A549 (cell line): ENCODE data around the gene HES1. TPM values are rescaled to one million over a fixed set of nuclear protein-coding genes. Genes with fewer than 3 reads are reported as not detected.

Experiments
- ATAC-seq, 2 experiments: fragments of 200-7000 bp in 1 of 2; fragments of >200 bp in 1 of 2; cut with Nextera tagmentation in 1 of 2; cut with Tn5 transposase in 1 of 2; 3 replicates each; pipeline versions ENCODE4 v1.8.0 to v1.9.1; 2018 to 2020; ENCODE audit warnings: mild to moderate bottlenecking in 1 of 2, moderate library complexity in 1 of 2
- CTCF ChIA-PET: fragments of 300-600 bp; sonication (Branson Sonifier 250); formaldehyde crosslinking; extraction: SDS; loops from one replicate; lab custom pipeline; 2021; ENCODE audit warnings: antibody characterized with exemption, inconsistent platforms; lab: Yijun Ruan, JAX
- POLR2A ChIA-PET: fragments of 350-600 bp; formaldehyde crosslinking; extraction: SDS; loops from one replicate; lab custom pipeline; 2021; ENCODE audit warnings: antibody characterized with exemption, inconsistent platforms; lab: Yijun Ruan, JAX
- DNase-seq, 2 experiments: peaks; one replicate each; pipeline versions ENCODE4 v3.0.0 to v3.0.0-alpha.2; 2011 to 2016; ENCODE audit warnings: low read depth in 1 of 2, low spot score in 1 of 2
- FAIRE-seq: peaks from 2 replicates; lab custom pipeline; 2011; peaks lifted over from hg19 to GRCh38; lab: Jason Lieb, UNC
- H3K27ac ChIP-seq, 2 experiments: fragments of >200 bp; sonication (Bioruptor Twin); formaldehyde crosslinking; 3 replicates each; pipeline ENCODE4 v1.5.1; 2016 to 2017
- H3K4me1 ChIP-seq: fragments of >200 bp; sonication (Bioruptor Twin); formaldehyde crosslinking; 3 replicates; pipeline ENCODE4 v1.6.1; 2016
- H3K4me2 ChIP-seq: fragments of >200 bp; sonication (Bioruptor Twin); formaldehyde crosslinking; 3 replicates; pipeline ENCODE4 v1.6.1; 2016
- H3K4me3 ChIP-seq: fragments of >200 bp; sonication (Bioruptor Twin); formaldehyde crosslinking; 3 replicates; pipeline ENCODE4 v1.5.1; 2016
- H3K9me3 ChIP-seq: fragments of >200 bp; sonication (Bioruptor Twin); formaldehyde crosslinking; 3 replicates; pipeline ENCODE4 v1.6.1; 2016
- BHLHE40 ChIP-seq: IDR thresholded peaks from 2 replicates; pipeline ENCODE4 v1.6.1; 2012; ENCODE audit warnings: low read depth, low read length, inconsistent platforms
- CBX2 ChIP-seq: fragments of 200-600 bp; sonication (generic); IDR thresholded peaks from 2 replicates; pipeline ENCODE4 v1.6.1; 2016; ENCODE audit warnings: low read depth, mild to moderate bottlenecking, borderline replicate concordance
- CHD2 ChIP-seq: fragments of 150-350 bp; IDR thresholded peaks from 2 replicates; pipeline ENCODE4 v1.6.1; 2014; ENCODE audit warnings: low read length; ENCODE audit not compliant: partially characterized antibody
- EHF ChIP-seq: fragments of 250-450 bp; sonication (Bioruptor Pico); IDR thresholded peaks from 2 replicates; pipeline ENCODE4 v1.5.0; 2020; ENCODE audit warnings: mild to moderate bottlenecking
- EHMT2 ChIP-seq: fragments of 200-600 bp; sonication (generic); IDR thresholded peaks from 2 replicates; pipeline ENCODE4 v1.6.1; 2016; ENCODE audit warnings: antibody characterized with exemption, low read depth, mild to moderate bottlenecking, moderate library complexity
- EP300 ChIP-seq, 2 experiments: fragments of >200 bp; sonication (Bioruptor Twin); formaldehyde crosslinking; IDR thresholded peaks; 2 replicates in 1 of 2; 3 replicates in 1 of 2; pipeline ENCODE4 v1.6.1; 2016 to 2017
- ESRRA ChIP-seq: fragments of 150-350 bp; IDR thresholded peaks from 2 replicates; pipeline ENCODE4 v1.6.1; 2014; ENCODE audit warnings: mild to moderate bottlenecking, low read length, borderline replicate concordance
- FOSB ChIP-seq: fragments of 250-450 bp; sonication (Bioruptor Pico); IDR thresholded peaks from 2 replicates; pipeline ENCODE4 v1.5.0; 2020; ENCODE audit warnings: mild to moderate bottlenecking, moderate library complexity
- FOXS1 ChIP-seq: fragments of 250-450 bp; sonication (Bioruptor Pico); IDR thresholded peaks from 2 replicates; pipeline ENCODE4 v1.5.0; 2020; ENCODE audit warnings: mild to moderate bottlenecking, moderate library complexity
- HDAC2 ChIP-seq: fragments of 200-600 bp; sonication (generic); IDR thresholded peaks from 2 replicates; pipeline ENCODE4 v1.6.1; 2016
- HES2 ChIP-seq: fragments of >200 bp; sonication (Bioruptor Twin); formaldehyde crosslinking; IDR thresholded peaks from 2 replicates; pipeline ENCODE4 v1.6.1; 2016
- HOXA7 ChIP-seq: fragments of 250-450 bp; sonication (Bioruptor Pico); IDR thresholded peaks from 2 replicates; pipeline ENCODE4 v1.5.0; 2020; ENCODE audit warnings: mild to moderate bottlenecking, moderate library complexity
- JUN ChIP-seq, 2 experiments: fragments of >200 bp; sonication (Bioruptor Twin); formaldehyde crosslinking; IDR thresholded peaks; 2 replicates in 1 of 2; 3 replicates in 1 of 2; pipeline ENCODE4 v1.6.1; 2016 to 2017
- KDM1A ChIP-seq: fragments of 200-600 bp; sonication (generic); IDR thresholded peaks from 2 replicates; pipeline ENCODE4 v1.6.1; 2016; ENCODE audit warnings: low read depth, mild to moderate bottlenecking
- MAFK ChIP-seq: fragments of 450-650 bp; IDR thresholded peaks from 2 replicates; pipeline ENCODE4 v1.6.1; 2014; ENCODE audit not compliant: partially characterized antibody
- MAZ ChIP-seq: fragments of 150-350 bp; IDR thresholded peaks from 2 replicates; pipeline ENCODE4 v1.6.1; 2014; ENCODE audit warnings: antibody characterized with exemption, low read depth, low read length, borderline replicate concordance
- MYC ChIP-seq: IDR thresholded peaks from 2 replicates; pipeline ENCODE4 v1.6.1; 2012; ENCODE audit warnings: mild to moderate bottlenecking, inconsistent platforms, low read length, improper control_type of control experiment, borderline replicate concordance
- NPAS2 ChIP-seq: fragments of 250-450 bp; sonication (Bioruptor Pico); IDR thresholded peaks from 2 replicates; pipeline ENCODE4 v1.8.0; 2022; ENCODE audit warnings: mild to moderate bottlenecking, moderate library complexity, borderline replicate concordance
- NR3C1 ChIP-seq: fragments of >200 bp; sonication (Bioruptor Twin); formaldehyde crosslinking; IDR thresholded peaks from 3 replicates; pipeline ENCODE4 v1.6.1; 2017
- POLR2A ChIP-seq: IDR thresholded peaks from 2 replicates; pipeline ENCODE4 v1.6.1; 2012; ENCODE audit warnings: mild to moderate bottlenecking, low read length
- RARB ChIP-seq: fragments of 250-450 bp; sonication (Bioruptor Pico); IDR thresholded peaks from 2 replicates; pipeline ENCODE4 v1.8.0; 2021; ENCODE audit warnings: mild to moderate bottlenecking, moderate library complexity
- RCOR1 ChIP-seq: fragments of 150-350 bp; IDR thresholded peaks from 2 replicates; pipeline ENCODE4 v1.6.1; 2014; ENCODE audit warnings: antibody characterized with exemption, low read length, low read depth
- REST ChIP-seq: fragments of 200-600 bp; sonication (generic); IDR thresholded peaks from 2 replicates; pipeline ENCODE4 v1.6.1; 2016; ENCODE audit warnings: antibody characterized with exemption, mild to moderate bottlenecking, moderate library complexity
- RFX5 ChIP-seq: fragments of 450-650 bp; IDR thresholded peaks from 2 replicates; pipeline ENCODE4 v1.7.1; 2014; ENCODE audit warnings: antibody characterized with exemption, mild to moderate bottlenecking, moderate library complexity
- SMC3 ChIP-seq: fragments of >200 bp; sonication (Bioruptor Twin); formaldehyde crosslinking; IDR thresholded peaks from 3 replicates; pipeline ENCODE4 v1.6.1; 2018; ENCODE audit warnings: inconsistent platforms
- TFCP2L1 ChIP-seq: fragments of 250-450 bp; sonication (Bioruptor Pico); IDR thresholded peaks from 2 replicates; pipeline ENCODE4 v1.5.0; 2021; ENCODE audit warnings: mild to moderate bottlenecking
- TP53 ChIP-seq: fragments of 250-450 bp; sonication (Bioruptor Pico); IDR thresholded peaks from 2 replicates; pipeline ENCODE4 v1.5.0; 2021; ENCODE audit warnings: mild to moderate bottlenecking, moderate library complexity
- ZC3H11A ChIP-seq: fragments of 450-650 bp; IDR thresholded peaks from 2 replicates; pipeline ENCODE4 v1.6.1; 2014; ENCODE audit warnings: antibody characterized with exemption, mild to moderate bottlenecking
- ZFP36 ChIP-seq: fragments of 450-650 bp; IDR thresholded peaks from 2 replicates; pipeline ENCODE4 v1.6.1; 2014; ENCODE audit warnings: borderline replicate concordance; ENCODE audit not compliant: partially characterized antibody
- ZNF302 ChIP-seq: fragments of 250-450 bp; sonication (Bioruptor Pico); IDR thresholded peaks from 2 replicates; pipeline ENCODE4 v1.9.0; 2021; ENCODE audit warnings: inconsistent platforms, mild to moderate bottlenecking, moderate library complexity
- ZSCAN20 ChIP-seq: fragments of 250-450 bp; sonication (Bioruptor Pico); IDR thresholded peaks from 2 replicates; pipeline ENCODE4 v1.8.0; 2022; ENCODE audit warnings: mild to moderate bottlenecking, moderate library complexity
- WGBS: methylation state at CpG from one replicate; pipeline ENCODE4 v1.1.6; 2017; ENCODE audit errors: missing lambda C conversion rate; 5-methylcytosine and 5-hydroxymethylcytosine counted together
- polyA plus RNA-seq, 4 experiments: library from polyadenylated mRNA; depleted of rRNA in 3 of 4; stranded (reverse); fragments of >200 nt; fragmentation: RNase III in 1 of 4; extraction: RNeasy Plus Mini Kit Qiagen cat#74134 plus additional on column Dnase treatment in 1 of 4; gene quantifications; 2 replicates in 3 of 4; 3 replicates in 1 of 4; pipeline ENCODE4 v1.2.3, GENCODE V29; 2011 to 2017

Gene HES1
- polyA plus RNA-seq, 2 of the 4 experiments (the other 2 are of a cell fraction), result 8.3 to 66.6 TPM

- TF ChIP-seq HES2, result no peak
- no peak for TF ChIP-seq ZC3H11A
- TF ChIP-seq RFX5, result no peak
- peak; percentile 72 for TF ChIP-seq EHF (CRISPR knock-in tag)
- no peak for TF ChIP-seq ZFP36
- no peak for TF ChIP-seq NR3C1
- TF ChIP-seq MAFK, result no peak
- TF ChIP-seq BHLHE40, result no peak
- no peak for TF ChIP-seq KDM1A
- peak; percentile 73; the same call in 1 of the 2 replicates for TF ChIP-seq TP53
- TF ChIP-seq POLR2A, result 0 out of 2 replicates have a peak, but pooled peaks have one; percentile 5
- TF ChIP-seq NPAS2 (CRISPR knock-in tag), result no peak
- TF ChIP-seq JUN (IDR thresholded peaks at IDR 0.05), result peak in 1 of 2 experiments; percentile 19; a peak in 1 of 5 replicates
- TF ChIP-seq RCOR1, result no peak
- no peak for TF ChIP-seq EHMT2
- TF ChIP-seq RARB (CRISPR knock-in tag), result peak; percentile 94
- TF ChIP-seq HDAC2, result no peak
- TF ChIP-seq HOXA7 (CRISPR knock-in tag), result peak; percentile 98
Measured at GRCh38 chr3:194139071-194139813, 3.3 kb downstream of the HES1 start (continued).

GRCh38 chr3:194139814-194140391, 4.0 kb downstream of the HES1 start:
- H3K9me3 ChIP-seq, result no peaks in the 10 kb centered on the region
- CTCF ChIA-PET, result interaction anchor here (2.1 to 11.4 kb wide), 5 partner anchors 177 to 476 kb away, joined by 4 to 116 read pairs (median 26); no protein-coding TSS in a partner anchor
- H3K4me3 ChIP-seq, result no peak overlapping the region
- peak overlapping the region; percentile 92 for H3K4me2 ChIP-seq
- POLR2A ChIA-PET, result interaction anchor here (0.6 to 2.2 kb wide), 6 partner anchors 35 to 358 kb away, joined by 3 to 15 read pairs (median 8); no protein-coding TSS in a partner anchor
- no peak; a peak in 2 of 6 replicates for ATAC-seq
- H3K27ac ChIP-seq, result peak overlapping the region; percentile 99 to 100; a peak in 5 of 6 replicates
- peaks cover 41% of the 10 kb centered on the region for H3K4me1 ChIP-seq
- TF ChIP-seq JUN (IDR thresholded peaks at IDR 0.05) (no peak), MAZ (0 out of 2 replicates have a peak, but pooled peaks have one; percentile 15)
- no peak for DNase-seq
- 89% methylated on average over 9 of the region's 9 CpGs for WGBS
- no peak for FAIRE-seq

- FAIRE-seq, result no peak
- WGBS, result 28% methylated on average over 4 of the region's 71 CpGs
- DNase-seq, result peak in 1 of 2 experiments; percentile 54
- H3K4me3 ChIP-seq, result peak overlapping the region; percentile 47
- peak overlapping the region; percentile 92 for H3K4me2 ChIP-seq
- ChIA-PET CTCF (interaction anchor here (1.0 to 11.4 kb wide), 7 partner anchors 17 to 476 kb away, joined by 3 to 116 read pairs (median 5); no protein-coding TSS in a partner anchor), POLR2A (interaction anchor here (0.6 to 2.2 kb wide), 8 partner anchors 34 to 359 kb away, joined by 3 to 15 read pairs (median 8); no protein-coding TSS in a partner anchor)
- H3K27ac ChIP-seq, result peak overlapping the region; percentile 99 to 100
- peak; percentile 15 to 19; a peak in 5 of 6 replicates for ATAC-seq
- no peaks in the 10 kb centered on the region for H3K9me3 ChIP-seq
- H3K4me1 ChIP-seq, result peaks cover 41% of the 10 kb centered on the region
- TF ChIP-seq CHD2, result no peak
- no peak for TF ChIP-seq EP300 (IDR thresholded peaks at IDR 0.05)
- TF ChIP-seq HOXA7 (CRISPR knock-in tag), result no peak; the same call in none of the 2 replicates
- peak; percentile 60 for TF ChIP-seq REST
- TF ChIP-seq HDAC2, result no peak
- no peak for TF ChIP-seq CBX2
- peak; percentile 95 for TF ChIP-seq FOSB (CRISPR knock-in tag)
- no peak for TF ChIP-seq ESRRA
- TF ChIP-seq FOXS1 (CRISPR knock-in tag), result 0 out of 2 replicates have a peak, but pooled peaks have one; percentile 37
- TF ChIP-seq NPAS2 (CRISPR knock-in tag), result no peak
- TF ChIP-seq MYC, result no peak
- TF ChIP-seq ZSCAN20 (CRISPR knock-in tag), result no peak
- peak; percentile 94 for TF ChIP-seq TFCP2L1 (CRISPR knock-in tag)
- no peak for TF ChIP-seq ZNF302
- TF ChIP-seq NR3C1, result no peak
- no peak for TF ChIP-seq SMC3
Measured at GRCh38 chr3:194140520-194141414, 4.8 kb downstream of the HES1 start.
